Measurements from ENCODE around the gene MIGA2. TPM values are rescaled to one million over a fixed set of nuclear protein-coding genes. Genes with fewer than 3 reads are reported as not detected.

The MIGA2 gene
- total RNA-seq, 1 experiment from 2014 or later: 23.7 TPM

GRCh38 chr9:128992995-128993394, 43.4 kb upstream of the MIGA2 start:
- ATAC-seq: peak; percentile 87
- Histone ChIP-seq H3K36me3 (ENCODE audit: control insufficient read depth in 1 of 2, insufficient read depth in 2 of 2, low read length in 2 of 2) (peaks cover 56 to 61% of the 10 kb centered on the region in 2 experiments), H3K9me2 (ENCODE audit: insufficient read depth) (no peaks in the 10 kb centered on the region), H4K20me1 (ENCODE audit: insufficient read depth) (no peaks in the 10 kb centered on the region), H3K79me2 (ENCODE audit: insufficient read depth, low read length) (no peaks in the 10 kb centered on the region), H2AFZ (ENCODE audit: low read depth, low read length, poor library complexity, severe bottlenecking) (no peak overlapping the region), H3K27me3 (ENCODE audit: insufficient read depth, low read length) (no peaks in the 10 kb centered on the region), H3K9ac (ENCODE audit: low read length) (no peak overlapping the region), H3K9me3 (ENCODE audit: control insufficient read depth in 1 of 2, insufficient read depth in 1 of 2, low read depth in 1 of 2, low read length in 2 of 2) (no peaks in the 10 kb centered on the region), H3K4me2 (ENCODE audit: low read length) (no peak overlapping the region), H3K27ac (ENCODE audit: low read depth, low read length) (no peak overlapping the region), H3K4me1 (ENCODE audit: control insufficient read depth in 1 of 2, insufficient read depth in 2 of 2, low read length in 2 of 2) (no peaks in the 10 kb centered on the region), H3K4me3 (replicated peaks in 1 of 2; ENCODE audit: low read depth in 1 of 2, low read length in 2 of 2) (no peak overlapping the region)
- DNase-seq (ENCODE audit: low read depth, low spot score): no peak
- RAD21 ChIA-PET (ENCODE audit: low non-redundant PET in 1 of 2, low total read pairs in 2 of 2, uncharacterized antibody in 2 of 2, unreplicated experiment in 2 of 2): interaction anchor here in 1 of 2 experiments (0.8 kb wide), 1 partner anchor 35 kb away, joined by 3 read pairs; the partner anchor contains the start of gene SH3GLB2
- POLR2A ChIA-PET: no interaction called here
- no TSS peak for BruUV-seq (replicated peaks)
- intact Hi-C loops (cut with micrococcal nuclease): no loop called here
- TF ChIP-seq CTCF (IDR thresholded peaks at IDR 0.05 in 2 of 3, conservative IDR thresholded peaks at IDR 0.05 in 1 of 3; ENCODE audit: borderline replicate concordance in 1 of 3, insufficient read depth in 1 of 3, low read depth in 2 of 3, low read length in 2 of 3): peak; percentile 33 to 44 (median 40); a peak in 5 of 6 replicates
- peak; percentile 40 for TF ChIP-seq RAD21 (IDR thresholded peaks at IDR 0.05; ENCODE audit: low read depth)
- TF ChIP-seq JUND (IDR thresholded peaks at IDR 0.05): no peak
- CTCF ChIA-PET: interaction anchor here (0.6 to 0.7 kb wide), 2 partner anchors 27 to 260 kb away, joined by 3 read pairs; no protein-coding TSS in a partner anchor

- CTCF ChIA-PET: no interaction called here
- intact Hi-C loops (cut with micrococcal nuclease): no loop called here
- TF ChIP-seq ATF3 (IDR thresholded peaks at IDR 0.05): no peak
- TF ChIP-seq TCF7L2 (IDR thresholded peaks at IDR 0.05; ENCODE audit: borderline replicate concordance, extremely low read depth, insufficient read depth, insufficient read length): no peak
- TF ChIP-seq ZNF274 (IDR thresholded peaks at IDR 0.05; ENCODE audit: low read depth, low read length): no peak
- H3K27ac ChIP-seq (ENCODE audit: low read depth, low read length): no peak overlapping the region
- POLR2A ChIA-PET: no interaction called here
- H3K36me3 ChIP-seq (ENCODE audit: control insufficient read depth in 1 of 2, insufficient read depth in 2 of 2, low read length in 2 of 2): peaks cover 52 to 68% of the 10 kb centered on the region in 2 experiments
- RAD21 ChIA-PET (ENCODE audit: low non-redundant PET in 1 of 2, low total read pairs in 2 of 2, uncharacterized antibody in 2 of 2, unreplicated experiment in 2 of 2): no interaction called here
- ATAC-seq: no peak
- no peak overlapping the region for H3K4me2 ChIP-seq (ENCODE audit: low read length)
- no peak for DNase-seq (ENCODE audit: low read depth, low spot score)
- H3K4me3 ChIP-seq (replicated peaks in 1 of 2; ENCODE audit: low read depth in 1 of 2, low read length in 2 of 2): no peak overlapping the region
- no peaks in the 10 kb centered on the region for H3K4me1 ChIP-seq (ENCODE audit: control insufficient read depth in 1 of 2, insufficient read depth in 2 of 2, low read length in 2 of 2)
- no peak overlapping the region for H2AFZ ChIP-seq (ENCODE audit: low read depth, low read length, poor library complexity, severe bottlenecking)
- H3K79me2 ChIP-seq (ENCODE audit: insufficient read depth, low read length): no peaks in the 10 kb centered on the region
- H3K9ac ChIP-seq (ENCODE audit: low read length): no peak overlapping the region
- no TSS peak for BruUV-seq (replicated peaks)
- no peaks in the 10 kb centered on the region for H4K20me1 ChIP-seq (ENCODE audit: insufficient read depth)
- H3K27me3 ChIP-seq (ENCODE audit: insufficient read depth, low read length): no peaks in the 10 kb centered on the region
- no peaks in the 10 kb centered on the region for H3K9me3 ChIP-seq (ENCODE audit: control insufficient read depth in 1 of 2, insufficient read depth in 1 of 2, low read depth in 1 of 2, low read length in 2 of 2)
- H3K9me2 ChIP-seq (ENCODE audit: insufficient read depth): no peaks in the 10 kb centered on the region
Observed at GRCh38 chr9:128995791-128996190, 40.6 kb upstream of the MIGA2 start.
